ENCODE results near the gene ZNF653.

The ZNF653 gene

GRCh38 chr19:11547929-11548700, 42.5 kb upstream of the ZNF653 start:
- no peak for TF ChIP-seq CTCF (IDR thresholded peaks at IDR 0.05)

GRCh38 chr19:11541238-11541637, 35.6 kb upstream of the ZNF653 start:
- no peak for TF ChIP-seq CTCF (IDR thresholded peaks at IDR 0.05)

GRCh38 chr19:11540645-11541044, 35.0 kb upstream of the ZNF653 start:
- no peak for TF ChIP-seq CTCF (IDR thresholded peaks at IDR 0.05)

GRCh38 chr19:11539495-11540365, 34.1 kb upstream of the ZNF653 start:
- TF ChIP-seq CTCF (IDR thresholded peaks at IDR 0.05), result no peak

- TF ChIP-seq CTCF (IDR thresholded peaks at IDR 0.05), result no peak
Observed at GRCh38 chr19:11538232-11539036, 32.8 kb upstream of the ZNF653 start, which contains the start of gene CNN1. CNN1 (plus strand) TSS chr19:11538851; CDS start chr19:11538928, 77 bp downstream.

- peak; percentile 85 for TF ChIP-seq CTCF (IDR thresholded peaks at IDR 0.05)
Observed at GRCh38 chr19:11535792-11536595, 30.4 kb upstream of the ZNF653 start.

Measured in LNCAP (cell line).